ENCODE data around the gene CYFIP1.

Gene CYFIP1

GRCh38 chr15:22887157-22887951, 92.8 kb downstream of the CYFIP1 start:
- H3K27me3 Mint-ChIP-seq (ENCODE audit: low read depth), result no peaks in the 10 kb centered on the region
- H3K4me3 Mint-ChIP-seq, result no peak overlapping the region
- H3K27ac Mint-ChIP-seq, result no peak overlapping the region
- peaks cover 2% of the 10 kb centered on the region for H3K36me3 Mint-ChIP-seq (ENCODE audit: low read depth)
- no peaks in the 10 kb centered on the region for H3K9me3 Mint-ChIP-seq
- H3K4me1 Mint-ChIP-seq (ENCODE audit: low read depth), result peaks cover 2% of the 10 kb centered on the region

GRCh38 chr15:22885120-22885519, 95.0 kb downstream of the CYFIP1 start:
- Mint-ChIP-seq H3K27me3 (ENCODE audit: low read depth) (no peaks in the 10 kb centered on the region), H3K4me3 (no peak overlapping the region), H3K27ac (no peak overlapping the region), H3K4me1 (ENCODE audit: low read depth) (peaks cover 2% of the 10 kb centered on the region), H3K9me3 (no peaks in the 10 kb centered on the region), H3K36me3 (ENCODE audit: low read depth) (peaks cover 9% of the 10 kb centered on the region)

- Mint-ChIP-seq H3K36me3 (ENCODE audit: low read depth) (peaks cover 9% of the 10 kb centered on the region), H3K9me3 (no peaks in the 10 kb centered on the region), H3K27me3 (ENCODE audit: low read depth) (no peaks in the 10 kb centered on the region), H3K4me1 (ENCODE audit: low read depth) (peaks cover 2% of the 10 kb centered on the region), H3K27ac (no peak overlapping the region), H3K4me3 (no peak overlapping the region)
These were observed 95.8 kb downstream of the CYFIP1 start for GRCh38 chr15:22884344-22884743.

- Mint-ChIP-seq H3K27ac (no peak overlapping the region), H3K4me1 (ENCODE audit: low read depth) (peaks cover 2% of the 10 kb centered on the region), H3K4me3 (no peak overlapping the region), H3K9me3 (no peaks in the 10 kb centered on the region), H3K27me3 (ENCODE audit: low read depth) (no peaks in the 10 kb centered on the region), H3K36me3 (ENCODE audit: low read depth) (peaks cover 9% of the 10 kb centered on the region)
These were observed 97.0 kb downstream of the CYFIP1 start for GRCh38 chr15:22883196-22883595.

GRCh38 chr15:22881739-22882440, 98.3 kb downstream of the CYFIP1 start:
- peaks cover 2% of the 10 kb centered on the region for H3K4me1 Mint-ChIP-seq (ENCODE audit: low read depth)
- peaks cover 8% of the 10 kb centered on the region for H3K36me3 Mint-ChIP-seq (ENCODE audit: low read depth)
- no peak overlapping the region for H3K27ac Mint-ChIP-seq
- no peaks in the 10 kb centered on the region for H3K27me3 Mint-ChIP-seq (ENCODE audit: low read depth)
- H3K9me3 Mint-ChIP-seq, result no peaks in the 10 kb centered on the region
- H3K4me3 Mint-ChIP-seq, result no peak overlapping the region

- no peaks in the 10 kb centered on the region for H3K9me3 Mint-ChIP-seq
- H3K4me3 Mint-ChIP-seq, result no peak overlapping the region
- H3K4me1 Mint-ChIP-seq (ENCODE audit: low read depth), result peaks cover 2% of the 10 kb centered on the region
- no peaks in the 10 kb centered on the region for H3K27me3 Mint-ChIP-seq (ENCODE audit: low read depth)
- H3K36me3 Mint-ChIP-seq (ENCODE audit: low read depth), result peaks cover 8% of the 10 kb centered on the region
- H3K27ac Mint-ChIP-seq, result no peak overlapping the region
These were observed 99.0 kb downstream of the CYFIP1 start for GRCh38 chr15:22880981-22881738.

GRCh38 chr15:22880068-22880980, 99.8 kb downstream of the CYFIP1 start:
- H3K4me3 Mint-ChIP-seq, result no peak overlapping the region
- H3K4me1 Mint-ChIP-seq (ENCODE audit: low read depth), result peaks cover 2% of the 10 kb centered on the region
- H3K9me3 Mint-ChIP-seq, result no peaks in the 10 kb centered on the region
- H3K36me3 Mint-ChIP-seq (ENCODE audit: low read depth), result peaks cover 8% of the 10 kb centered on the region
- no peak overlapping the region for H3K27ac Mint-ChIP-seq
- H3K27me3 Mint-ChIP-seq (ENCODE audit: low read depth), result no peaks in the 10 kb centered on the region

GRCh38 chr15:22878103-22878502, 102.1 kb downstream of the CYFIP1 start:
- H3K36me3 Mint-ChIP-seq (ENCODE audit: low read depth), result peaks cover 8% of the 10 kb centered on the region
- no peak overlapping the region for H3K27ac Mint-ChIP-seq

GRCh38 chr15:22877607-22878006, 102.6 kb downstream of the CYFIP1 start:
- Mint-ChIP-seq H3K9me3 (no peaks in the 10 kb centered on the region), H3K36me3 (ENCODE audit: low read depth) (peaks cover 8% of the 10 kb centered on the region), H3K27me3 (ENCODE audit: low read depth) (no peaks in the 10 kb centered on the region), H3K4me1 (ENCODE audit: low read depth) (no peaks in the 10 kb centered on the region), H3K4me3 (no peak overlapping the region), H3K27ac (no peak overlapping the region)

More at GRCh38 chr15:22878103-22878502, 102.1 kb downstream of the CYFIP1 start:
- Mint-ChIP-seq H3K4me1 (ENCODE audit: low read depth) (no peaks in the 10 kb centered on the region), H3K4me3 (no peak overlapping the region), H3K27me3 (ENCODE audit: low read depth) (no peaks in the 10 kb centered on the region), H3K9me3 (no peaks in the 10 kb centered on the region)

GRCh38 chr15:22877117-22877516, 103.1 kb downstream of the CYFIP1 start:
- Mint-ChIP-seq H3K4me3 (no peak overlapping the region), H3K4me1 (ENCODE audit: low read depth) (no peaks in the 10 kb centered on the region), H3K9me3 (no peaks in the 10 kb centered on the region), H3K27me3 (ENCODE audit: low read depth) (no peaks in the 10 kb centered on the region), H3K36me3 (ENCODE audit: low read depth) (peaks cover 8% of the 10 kb centered on the region), H3K27ac (no peak overlapping the region)

- Mint-ChIP-seq H3K9me3 (no peaks in the 10 kb centered on the region), H3K36me3 (ENCODE audit: low read depth) (peaks cover 9% of the 10 kb centered on the region), H3K4me1 (ENCODE audit: low read depth) (no peaks in the 10 kb centered on the region), H3K4me3 (no peak overlapping the region), H3K27me3 (ENCODE audit: low read depth) (no peaks in the 10 kb centered on the region), H3K27ac (no peak overlapping the region)
These were observed 105.2 kb downstream of the CYFIP1 start for GRCh38 chr15:22874966-22875365.

- no peaks in the 10 kb centered on the region for H3K27me3 Mint-ChIP-seq (ENCODE audit: low read depth)
- no peaks in the 10 kb centered on the region for H3K9me3 Mint-ChIP-seq
- H3K4me3 Mint-ChIP-seq, result no peak overlapping the region
- H3K36me3 Mint-ChIP-seq (ENCODE audit: low read depth), result peaks cover 11% of the 10 kb centered on the region
- H3K4me1 Mint-ChIP-seq (ENCODE audit: low read depth), result no peaks in the 10 kb centered on the region
- no peak overlapping the region for H3K27ac Mint-ChIP-seq
These were observed 105.9 kb downstream of the CYFIP1 start for GRCh38 chr15:22874256-22874655.

- no peak overlapping the region for H3K27ac Mint-ChIP-seq
- peaks cover 11% of the 10 kb centered on the region for H3K36me3 Mint-ChIP-seq (ENCODE audit: low read depth)
- no peaks in the 10 kb centered on the region for H3K4me1 Mint-ChIP-seq (ENCODE audit: low read depth)
- no peaks in the 10 kb centered on the region for H3K9me3 Mint-ChIP-seq
- no peak overlapping the region for H3K4me3 Mint-ChIP-seq
- H3K27me3 Mint-ChIP-seq (ENCODE audit: low read depth), result no peaks in the 10 kb centered on the region
These were observed 106.3 kb downstream of the CYFIP1 start for GRCh38 chr15:22873841-22874240.
